GM12892 (cell line): ENCODE data around the gene CWC22.

ENCODE experiments used
- POLR2A ChIP-seq: IDR thresholded peaks from 2 replicates; pipeline ENCODE4 v1.6.1; 2011; ENCODE audit warnings: low read depth, low read length, control low read depth
- POLR2AphosphoS5 ChIP-seq: IDR thresholded peaks from 2 replicates; pipeline ENCODE4 v1.6.1; 2011; ENCODE audit warnings: low read depth, low read length, control low read depth

DNA sequence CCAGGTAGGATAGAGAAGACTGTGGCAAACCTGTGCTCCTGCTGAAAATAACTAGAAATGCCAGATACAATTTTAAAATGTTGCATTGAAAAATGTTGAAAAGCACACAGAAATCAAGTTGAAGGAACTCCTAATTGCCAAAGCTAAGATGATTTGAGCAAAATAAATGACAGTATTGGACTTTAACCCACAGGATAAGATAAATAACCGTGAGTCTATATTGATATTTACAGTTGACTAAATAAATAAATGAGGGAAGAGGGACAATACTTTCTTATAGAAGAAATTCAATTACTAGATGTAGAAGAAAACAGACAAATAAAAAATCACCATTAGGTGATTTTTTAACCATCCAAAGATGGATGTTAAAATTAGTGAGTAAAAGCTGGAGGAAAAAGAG lies 59.0 kb downstream of the CWC22 start:
- TF ChIP-seq POLR2A (no peak), POLR2AphosphoS5 (no peak)
